Astrocyte of the cerebellum (primary cell): ENCODE results near the gene NUTM1.

Experiments used
- DNase-seq: peaks from one replicate; pipeline ENCODE4 v3.0.0-alpha.2; 2011; ENCODE audit warnings: low read depth
- H3K4me3 ChIP-seq: 2 replicates; pipeline ENCODE4 v1.5.1; 2011; ENCODE audit warnings: mild to moderate bottlenecking, low read depth, low read length, moderate library complexity
- in situ Hi-C: cut with HindIII; loops from 2 replicates; pipeline ENCODE4 v1.10.0; 2017; ENCODE audit warnings: low sequenced_read_pairs
- TF ChIP-seq, protein P1 (sequence below): IDR thresholded peaks from 2 replicates; pipeline ENCODE4 v1.5.1; 2012; ENCODE audit warnings: low read length, low read depth, moderate library complexity, mild to moderate bottlenecking; ENCODE audit errors: missing control alignments

NUTM1 gene, protein sequence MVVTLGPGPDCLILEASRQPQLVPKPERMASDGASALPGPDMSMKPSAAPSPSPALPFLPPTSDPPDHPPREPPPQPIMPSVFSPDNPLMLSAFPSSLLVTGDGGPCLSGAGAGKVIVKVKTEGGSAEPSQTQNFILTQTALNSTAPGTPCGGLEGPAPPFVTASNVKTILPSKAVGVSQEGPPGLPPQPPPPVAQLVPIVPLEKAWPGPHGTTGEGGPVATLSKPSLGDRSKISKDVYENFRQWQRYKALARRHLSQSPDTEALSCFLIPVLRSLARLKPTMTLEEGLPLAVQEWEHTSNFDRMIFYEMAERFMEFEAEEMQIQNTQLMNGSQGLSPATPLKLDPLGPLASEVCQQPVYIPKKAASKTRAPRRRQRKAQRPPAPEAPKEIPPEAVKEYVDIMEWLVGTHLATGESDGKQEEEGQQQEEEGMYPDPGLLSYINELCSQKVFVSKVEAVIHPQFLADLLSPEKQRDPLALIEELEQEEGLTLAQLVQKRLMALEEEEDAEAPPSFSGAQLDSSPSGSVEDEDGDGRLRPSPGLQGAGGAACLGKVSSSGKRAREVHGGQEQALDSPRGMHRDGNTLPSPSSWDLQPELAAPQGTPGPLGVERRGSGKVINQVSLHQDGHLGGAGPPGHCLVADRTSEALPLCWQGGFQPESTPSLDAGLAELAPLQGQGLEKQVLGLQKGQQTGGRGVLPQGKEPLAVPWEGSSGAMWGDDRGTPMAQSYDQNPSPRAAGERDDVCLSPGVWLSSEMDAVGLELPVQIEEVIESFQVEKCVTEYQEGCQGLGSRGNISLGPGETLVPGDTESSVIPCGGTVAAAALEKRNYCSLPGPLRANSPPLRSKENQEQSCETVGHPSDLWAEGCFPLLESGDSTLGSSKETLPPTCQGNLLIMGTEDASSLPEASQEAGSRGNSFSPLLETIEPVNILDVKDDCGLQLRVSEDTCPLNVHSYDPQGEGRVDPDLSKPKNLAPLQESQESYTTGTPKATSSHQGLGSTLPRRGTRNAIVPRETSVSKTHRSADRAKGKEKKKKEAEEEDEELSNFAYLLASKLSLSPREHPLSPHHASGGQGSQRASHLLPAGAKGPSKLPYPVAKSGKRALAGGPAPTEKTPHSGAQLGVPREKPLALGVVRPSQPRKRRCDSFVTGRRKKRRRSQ

DNA sequence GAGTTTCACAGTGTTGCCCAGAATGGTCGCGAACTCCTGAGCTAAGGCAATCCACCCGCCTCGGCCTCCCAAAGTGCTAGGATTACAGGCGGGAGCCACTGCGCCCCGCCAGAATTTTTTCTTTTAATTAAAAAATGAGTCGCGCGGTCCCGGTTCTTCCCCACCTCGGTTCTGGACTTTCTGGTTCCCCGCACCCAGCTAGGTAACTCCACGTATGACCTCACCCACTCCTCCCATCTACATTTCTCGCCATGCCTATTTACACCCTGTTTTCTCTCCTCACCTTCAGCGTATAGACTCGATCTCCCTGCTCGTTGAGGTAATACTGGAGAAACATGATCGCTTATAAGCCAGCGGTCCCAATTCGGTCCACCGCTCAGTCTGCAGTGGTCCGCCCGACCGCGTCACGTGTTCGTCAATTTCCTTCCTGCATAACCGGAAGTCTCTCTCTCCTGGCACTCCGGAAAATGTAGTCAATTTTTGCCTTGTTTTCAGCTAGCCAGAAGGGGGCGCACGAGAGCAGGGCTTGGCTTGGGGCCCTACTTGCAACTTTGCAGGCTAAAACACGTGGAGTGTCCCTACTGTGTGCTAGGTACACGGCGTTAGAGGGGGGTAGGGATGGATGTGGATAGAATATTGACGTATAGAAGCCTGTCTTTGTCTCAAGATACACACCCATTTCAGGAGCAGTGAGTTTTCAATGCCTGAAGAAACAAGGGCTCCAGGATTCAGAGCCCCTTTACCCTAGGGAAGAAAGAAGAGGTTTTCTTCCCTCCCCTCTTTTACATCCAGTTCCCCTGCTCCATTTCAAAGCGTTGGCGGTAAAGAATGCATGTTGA is at the start of gene NUTM1, which contains the start of gene NOP10:
NUTM1 (plus strand) TSS at position 579 of the 839 bp plus-strand sequence. CDS start 382 bp downstream, outside the sequence.
NOP10 (minus strand) TSS at position 400 of the 839 bp plus-strand sequence; CDS start at position 337, 63 bp downstream.
- DNase-seq, result peak; percentile 86
- H3K4me3 ChIP-seq, result peak within 1 kb of the TSS; percentile 60
- TF ChIP-seq, protein P1, sequence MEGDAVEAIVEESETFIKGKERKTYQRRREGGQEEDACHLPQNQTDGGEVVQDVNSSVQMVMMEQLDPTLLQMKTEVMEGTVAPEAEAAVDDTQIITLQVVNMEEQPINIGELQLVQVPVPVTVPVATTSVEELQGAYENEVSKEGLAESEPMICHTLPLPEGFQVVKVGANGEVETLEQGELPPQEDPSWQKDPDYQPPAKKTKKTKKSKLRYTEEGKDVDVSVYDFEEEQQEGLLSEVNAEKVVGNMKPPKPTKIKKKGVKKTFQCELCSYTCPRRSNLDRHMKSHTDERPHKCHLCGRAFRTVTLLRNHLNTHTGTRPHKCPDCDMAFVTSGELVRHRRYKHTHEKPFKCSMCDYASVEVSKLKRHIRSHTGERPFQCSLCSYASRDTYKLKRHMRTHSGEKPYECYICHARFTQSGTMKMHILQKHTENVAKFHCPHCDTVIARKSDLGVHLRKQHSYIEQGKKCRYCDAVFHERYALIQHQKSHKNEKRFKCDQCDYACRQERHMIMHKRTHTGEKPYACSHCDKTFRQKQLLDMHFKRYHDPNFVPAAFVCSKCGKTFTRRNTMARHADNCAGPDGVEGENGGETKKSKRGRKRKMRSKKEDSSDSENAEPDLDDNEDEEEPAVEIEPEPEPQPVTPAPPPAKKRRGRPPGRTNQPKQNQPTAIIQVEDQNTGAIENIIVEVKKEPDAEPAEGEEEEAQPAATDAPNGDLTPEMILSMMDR, result peak; percentile 92
- in situ Hi-C loops, result no loop called here

DNA sequence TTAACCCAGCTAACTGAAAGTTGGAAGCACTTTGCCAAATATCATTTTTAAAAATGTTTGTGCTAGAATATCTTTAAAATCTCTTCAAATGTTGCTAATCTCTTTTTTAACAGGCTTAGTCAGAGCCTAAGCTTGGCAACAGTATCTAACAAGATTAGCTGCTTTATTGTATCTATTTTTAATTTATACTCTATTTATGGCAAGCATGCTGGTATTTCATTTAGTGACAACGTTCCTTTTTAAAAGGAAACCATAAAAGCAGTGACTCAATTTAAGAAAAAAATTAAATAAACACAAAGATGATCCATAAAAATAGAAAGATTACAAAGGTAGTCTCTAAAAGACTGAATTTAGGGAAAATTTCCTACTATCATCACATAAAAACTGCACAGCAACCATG is 46.1 kb upstream of the NUTM1 start:
- no peak overlapping the region for H3K4me3 ChIP-seq
- no peak for DNase-seq
- in situ Hi-C loops, result no loop called here
- TF ChIP-seq, protein P1, result no peak

DNA sequence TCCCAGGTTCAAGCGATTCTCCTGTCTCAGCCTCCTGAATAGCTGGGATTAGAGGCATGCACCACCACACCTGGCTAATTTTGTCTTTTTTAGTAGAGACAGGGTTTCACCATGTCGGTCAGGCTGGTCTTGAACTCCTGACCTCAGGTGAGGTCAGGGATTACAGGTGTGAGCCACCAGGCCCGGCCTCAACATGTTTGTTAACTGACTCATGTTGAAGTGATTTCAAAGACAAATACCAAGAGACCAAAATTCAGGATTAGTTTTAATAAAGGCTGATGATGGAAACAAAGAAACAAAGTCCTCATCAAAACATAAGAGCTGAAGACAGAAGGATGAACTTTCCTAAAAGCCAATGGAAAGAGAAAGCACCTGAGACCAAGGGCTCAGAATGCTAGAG is 42.1 kb upstream of the NUTM1 start:
- DNase-seq, result no peak
- TF ChIP-seq, protein P1, result no peak
- in situ Hi-C loops, result no loop called here
- H3K4me3 ChIP-seq, result no peak overlapping the region

DNA sequence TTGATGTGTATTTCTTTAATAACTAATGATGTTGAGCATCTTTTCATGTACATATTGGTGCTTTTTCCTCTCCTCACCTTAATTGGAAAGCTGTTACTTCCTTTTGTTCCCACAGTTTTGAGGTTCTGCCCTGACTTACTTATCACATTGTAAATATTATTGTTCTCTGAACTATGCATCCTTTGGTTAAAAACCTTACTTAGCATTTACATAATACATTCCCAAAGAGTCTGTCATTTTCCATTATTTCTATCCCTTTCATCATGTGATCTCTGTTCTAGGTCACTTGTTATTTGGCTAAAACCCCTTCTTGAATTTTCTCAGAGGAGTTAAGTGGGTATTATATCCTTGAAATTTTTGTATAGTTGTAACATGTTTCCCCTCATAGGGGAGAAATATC is 38.5 kb upstream of the NUTM1 start:
- DNase-seq, result peak; percentile 26
- no peak overlapping the region for H3K4me3 ChIP-seq
- in situ Hi-C loops, result no loop called here
- TF ChIP-seq, protein P1, result no peak

DNA sequence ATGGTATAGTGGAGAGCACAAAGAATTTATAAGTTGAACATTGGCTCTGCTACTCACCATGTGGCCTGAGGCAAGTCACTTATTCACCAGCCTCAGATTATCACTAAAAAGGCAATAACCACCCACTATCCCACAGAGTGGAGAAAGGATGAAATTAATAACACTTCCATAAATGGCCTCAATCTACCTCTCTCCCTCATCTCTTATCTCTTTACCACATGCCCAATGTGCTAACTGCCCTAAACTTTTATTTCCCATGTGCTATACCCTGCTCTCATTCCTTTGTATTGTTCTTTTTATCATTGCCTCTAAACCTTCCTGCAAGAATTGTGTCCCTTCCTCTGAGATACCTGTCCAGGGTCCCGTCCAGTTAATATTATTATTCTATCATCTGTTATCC is 31.6 kb upstream of the NUTM1 start:
- TF ChIP-seq, protein P1, result no peak
- no peak overlapping the region for H3K4me3 ChIP-seq
- in situ Hi-C loops, result no loop called here
- no peak for DNase-seq
